Measurements from ENCODE around the gene CCL27.
A peak's percentile ranks its signal among the peaks of the same experiment; 100 is the strongest.

The CCL27 gene

GRCh38 chr9:34684145-34684544 is 21.7 kb upstream of the CCL27 start:
- no peak for DNase-seq (ENCODE audit: low spot score)

GRCh38 chr9:34675869-34676268 is 13.4 kb upstream of the CCL27 start:
- no peak for DNase-seq (ENCODE audit: low spot score)

- peak; percentile 48 for DNase-seq (ENCODE audit: low spot score)
Measured at GRCh38 chr9:34675048-34675714, 12.7 kb upstream of the CCL27 start.

GRCh38 chr9:34674440-34674839 is 12.0 kb upstream of the CCL27 start:
- DNase-seq (ENCODE audit: low spot score) = no peak

GRCh38 chr9:34671307-34671706 is 8.8 kb upstream of the CCL27 start:
- no peak for DNase-seq (ENCODE audit: low spot score)

GRCh38 chr9:34669809-34670562 is 7.5 kb upstream of the CCL27 start:
- no peak for DNase-seq (ENCODE audit: low spot score)

- peak; percentile 89 for DNase-seq (ENCODE audit: low spot score)
Measured at GRCh38 chr9:34665381-34666250, 3.2 kb upstream of the CCL27 start.

GRCh38 chr9:34665067-34665380 is 2.6 kb upstream of the CCL27 start:
- no peak for DNase-seq (ENCODE audit: low spot score)

- peak; percentile 72 for DNase-seq (ENCODE audit: low spot score)
Measured at GRCh38 chr9:34664281-34665066, 2.0 kb upstream of the CCL27 start.

GRCh38 chr9:34663303-34663605 is 797 bp upstream of the CCL27 start:
- no peak for DNase-seq (ENCODE audit: low spot score)

GRCh38 chr9:34659592-34660253 is 2.7 kb downstream of the CCL27 start:
- no peak for DNase-seq (ENCODE audit: low spot score)

- DNase-seq (ENCODE audit: low spot score) = no peak
Measured at GRCh38 chr9:34658461-34658860, 4.0 kb downstream of the CCL27 start.

- DNase-seq (ENCODE audit: low spot score) = no peak
Measured at GRCh38 chr9:34656992-34657391, 5.5 kb downstream of the CCL27 start.

- no peak for DNase-seq (ENCODE audit: low spot score)
Measured at GRCh38 chr9:34655394-34655793, 7.1 kb downstream of the CCL27 start.

- DNase-seq (ENCODE audit: low spot score) = no peak
Measured at GRCh38 chr9:34654323-34655051, 8.0 kb downstream of the CCL27 start.

- no peak for DNase-seq (ENCODE audit: low spot score)
Measured at GRCh38 chr9:34653151-34654072, 9.0 kb downstream of the CCL27 start.

GRCh38 chr9:34652602-34653000 is 9.9 kb downstream of the CCL27 start:
- DNase-seq (ENCODE audit: low spot score) = no peak

- DNase-seq (ENCODE audit: low spot score) = peak; percentile 87
Measured at GRCh38 chr9:34651876-34652601, 10.4 kb downstream of the CCL27 start, which contains the start of gene IL11RA. TSS of gene IL11RA (plus strand) at chr9:34652185. CDS start at chr9:34655218, 3,033 bp downstream.

- DNase-seq (ENCODE audit: low spot score) = no peak
Measured at GRCh38 chr9:34651321-34651720, 11.1 kb downstream of the CCL27 start.

All from kidney capillary endothelial cell (primary cell).